HG03571 (cell line): ENCODE data around the gene CMIP.
"Not testable (repeated sequence)": the region's sequence is repeated elsewhere in the genome, so short reads cannot be mapped to it uniquely, and the experiment has no call there.

ENCODE experiments used
- ATAC-seq: cut with Tn5 transposase; IDR thresholded peaks from one replicate; pipeline ENCODE4 v1.9.1; 2021; ENCODE audit not compliant: unreplicated experiment

CMIP gene

DNA sequence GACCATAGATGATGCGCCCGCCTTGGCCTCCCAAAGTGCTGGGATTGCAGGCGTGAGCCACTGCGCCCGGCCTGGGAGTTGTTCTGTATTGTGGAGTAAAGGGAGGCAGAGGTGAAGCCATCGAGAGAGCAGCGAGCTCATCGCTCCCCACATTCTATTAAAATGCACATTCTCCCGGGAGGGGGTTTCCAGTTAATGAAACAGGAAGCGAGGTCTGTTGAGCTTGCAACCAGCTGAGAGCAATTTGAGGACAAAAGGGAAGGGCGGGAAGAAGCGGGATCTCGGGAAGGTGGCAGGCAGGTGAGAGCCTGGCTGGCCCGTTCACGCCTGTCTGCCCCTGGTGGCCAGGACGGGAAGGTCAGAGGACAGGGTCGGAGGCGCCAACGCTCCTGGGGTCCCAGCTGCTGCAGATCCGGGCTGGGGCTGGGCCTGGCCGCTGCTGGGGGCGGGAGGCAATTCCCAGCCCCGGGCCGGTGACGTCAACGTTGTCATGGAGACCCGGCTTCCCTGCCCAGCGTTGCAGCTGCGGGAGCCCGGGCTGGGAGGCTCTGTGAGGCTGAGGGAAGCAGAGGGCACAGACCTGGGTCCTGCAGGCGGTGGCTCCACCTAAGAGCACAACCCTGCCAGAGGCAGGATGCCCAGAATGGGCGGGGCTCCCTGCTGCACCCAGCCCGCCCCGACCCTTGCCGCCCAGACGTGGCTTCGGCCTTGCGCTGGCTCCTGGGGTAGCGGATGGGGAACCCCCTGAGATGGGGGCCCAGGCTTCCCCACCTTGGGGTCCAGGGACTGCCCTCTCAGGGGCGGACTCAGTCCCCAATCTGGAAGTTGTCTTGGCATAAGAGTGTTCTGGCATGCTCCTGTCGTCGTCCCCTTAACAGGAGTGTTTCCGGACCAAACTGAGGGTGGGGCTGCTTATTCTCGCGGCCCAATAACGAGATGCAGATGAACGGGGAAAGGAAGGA is 285.8 kb downstream of the CMIP start:
- ATAC-seq, result peak; percentile 73

DNA sequence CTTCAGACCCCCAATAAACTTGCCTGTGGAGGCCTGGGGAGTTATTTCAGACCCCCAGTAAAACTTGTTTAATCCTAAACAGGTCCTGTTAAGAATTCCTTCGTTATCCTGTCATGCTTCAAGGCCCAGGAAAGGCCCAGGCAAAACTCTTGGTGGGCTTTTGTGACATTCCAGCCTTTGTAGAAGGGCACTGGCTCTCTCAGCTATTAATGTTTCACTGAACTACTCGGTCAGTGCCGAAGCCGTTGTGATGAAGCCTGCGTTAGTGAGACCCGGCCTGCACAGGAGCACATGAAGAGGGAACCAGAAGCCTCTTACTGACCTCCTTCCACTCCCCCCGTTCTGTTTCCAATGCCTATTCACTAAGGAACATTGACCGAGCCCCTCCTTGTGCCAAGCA is 287.0 kb downstream of the CMIP start:
- no peak for ATAC-seq

DNA sequence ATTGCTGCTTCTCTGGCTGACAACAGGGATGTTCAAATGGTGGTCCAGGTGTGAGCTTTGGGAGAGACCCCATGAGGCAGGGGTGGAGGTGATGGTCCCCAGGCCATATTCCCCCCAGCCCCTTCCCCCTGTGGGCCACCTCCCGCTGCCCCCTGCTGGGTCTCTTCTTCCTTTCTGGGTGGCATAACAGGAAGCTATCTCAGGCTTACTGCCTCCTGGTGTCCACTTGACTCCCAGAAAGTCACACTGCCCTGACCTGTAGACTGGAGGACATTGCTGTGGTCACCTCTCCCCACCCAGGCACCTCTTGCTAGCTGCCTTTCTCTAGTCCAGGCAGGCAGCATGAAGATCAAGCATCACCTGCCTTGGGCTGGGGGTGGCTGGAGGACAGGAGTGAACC is 288.1 kb downstream of the CMIP start:
- ATAC-seq, result no peak

DNA sequence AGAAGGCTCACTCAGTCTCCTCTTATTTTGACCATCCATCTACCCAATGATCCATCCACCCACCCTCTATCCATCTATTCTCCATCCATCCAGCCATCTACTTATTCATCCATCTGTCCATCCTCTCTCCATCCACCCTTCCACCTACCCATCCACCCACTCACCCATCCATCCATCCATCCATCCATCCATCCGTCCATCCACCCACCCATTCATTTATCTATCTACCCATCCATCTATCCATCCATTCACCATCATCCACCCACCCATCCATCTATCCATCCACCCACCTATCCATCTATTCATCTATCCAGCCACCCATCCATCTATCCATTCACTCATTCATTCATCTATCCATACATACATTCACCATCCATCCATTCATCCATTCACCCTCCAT is 288.7 kb downstream of the CMIP start:
- ATAC-seq, result no peak

DNA sequence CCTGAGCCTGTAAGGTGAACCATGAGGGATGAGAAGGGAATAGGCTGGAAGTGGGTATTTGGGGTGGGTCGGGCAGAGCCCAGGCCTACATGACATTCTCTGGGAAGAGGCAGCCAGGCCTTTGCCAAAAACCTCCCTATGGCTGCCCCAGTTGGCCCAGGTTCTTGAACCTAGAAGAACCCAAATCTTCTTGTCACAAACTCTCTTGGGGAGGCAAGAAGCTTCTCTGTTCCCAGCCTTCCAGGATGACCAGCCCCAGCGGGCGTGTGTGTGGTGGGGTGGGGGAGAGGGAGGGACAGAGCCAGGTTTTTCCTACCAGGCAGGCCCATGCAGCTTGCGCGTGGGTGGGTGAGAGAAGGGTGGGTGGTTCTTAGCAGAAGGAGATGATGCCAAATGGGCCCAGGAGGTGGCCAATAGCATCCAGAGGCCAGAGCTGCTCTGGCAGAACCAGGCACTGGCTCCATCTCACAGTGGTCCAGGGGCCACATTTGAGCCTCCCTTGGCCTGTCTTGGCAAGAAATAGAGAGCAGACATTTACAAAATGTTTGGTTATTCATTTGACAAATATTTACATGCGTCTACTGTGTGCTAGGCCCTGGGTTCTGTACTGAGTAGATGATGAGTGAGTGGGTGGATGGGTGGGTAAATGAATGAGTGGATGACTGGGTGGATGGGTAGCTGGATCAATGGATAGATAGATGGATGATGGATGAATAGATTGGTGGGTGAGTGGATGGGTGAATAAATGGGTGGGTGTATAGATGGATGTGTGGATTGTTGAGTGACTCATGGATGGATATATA is 290.2 kb downstream of the CMIP start:
- no peak for ATAC-seq

DNA sequence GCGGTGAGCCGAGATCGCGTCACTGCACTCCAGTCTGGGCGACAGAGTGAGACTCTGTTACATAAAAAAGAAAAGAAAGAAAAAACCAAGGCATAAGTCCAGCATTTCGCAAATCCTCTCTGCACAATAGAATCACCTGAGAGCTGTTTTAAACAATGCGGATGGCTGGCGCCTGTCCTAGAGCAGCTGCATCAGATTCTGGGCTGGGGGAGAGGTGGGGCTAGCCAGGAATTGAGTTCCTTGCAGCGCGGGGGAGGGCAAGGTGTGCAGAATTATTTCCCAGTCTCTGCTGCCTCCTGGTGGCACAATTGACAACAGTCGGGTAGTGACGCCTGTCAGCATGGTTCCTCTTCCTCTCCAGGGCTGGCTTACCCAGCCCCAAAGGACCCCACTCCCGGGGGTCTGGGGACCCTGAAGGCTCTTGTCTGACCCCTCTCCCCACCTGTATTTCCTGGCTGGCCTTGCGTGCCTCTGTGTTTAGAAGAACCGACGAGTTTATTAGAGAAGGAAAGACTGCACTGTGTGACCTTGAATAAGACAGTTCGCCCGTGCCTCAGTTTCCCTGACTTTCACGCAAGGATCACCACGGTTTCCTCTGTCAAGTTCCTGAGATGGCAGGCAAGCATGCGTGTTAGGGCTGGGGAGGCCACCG is 293.4 kb downstream of the CMIP start:
- ATAC-seq, result peak; percentile 59

DNA sequence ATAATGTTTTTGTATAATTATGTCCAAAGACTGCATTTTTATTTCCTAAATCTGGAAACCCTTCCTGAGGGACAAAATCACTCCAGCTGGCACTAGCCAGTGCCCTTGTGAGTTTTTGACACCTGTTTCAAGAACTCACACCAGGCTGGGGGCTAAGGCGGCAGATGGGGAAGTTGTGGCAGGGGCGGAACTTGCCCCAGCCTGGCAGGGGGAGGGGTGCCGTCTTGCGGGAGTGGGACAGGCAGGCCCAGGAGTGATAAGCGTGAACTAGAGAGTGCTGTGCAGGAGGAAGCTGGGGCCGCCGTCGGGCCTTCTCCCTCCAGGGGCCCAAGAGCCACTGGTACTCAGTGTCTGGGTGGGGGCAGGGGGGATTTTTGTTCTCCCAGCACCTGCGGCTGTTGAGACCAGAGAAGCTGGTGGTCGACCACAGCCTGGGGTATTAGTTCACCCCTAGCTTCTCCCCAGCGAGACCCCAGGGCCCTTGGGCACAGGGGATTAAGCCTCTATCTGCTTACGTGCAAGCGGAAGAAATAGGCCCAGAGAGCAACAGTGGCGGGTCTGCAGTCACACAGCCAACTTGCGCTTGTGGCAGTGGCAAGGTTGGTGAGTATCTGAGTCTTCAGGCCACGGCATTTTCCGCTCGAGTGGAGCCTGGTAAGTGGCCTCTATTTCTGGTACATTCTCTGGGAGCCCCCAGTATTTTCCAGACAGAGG is 294.3 kb downstream of the CMIP start:
- peak; percentile 29 for ATAC-seq

DNA sequence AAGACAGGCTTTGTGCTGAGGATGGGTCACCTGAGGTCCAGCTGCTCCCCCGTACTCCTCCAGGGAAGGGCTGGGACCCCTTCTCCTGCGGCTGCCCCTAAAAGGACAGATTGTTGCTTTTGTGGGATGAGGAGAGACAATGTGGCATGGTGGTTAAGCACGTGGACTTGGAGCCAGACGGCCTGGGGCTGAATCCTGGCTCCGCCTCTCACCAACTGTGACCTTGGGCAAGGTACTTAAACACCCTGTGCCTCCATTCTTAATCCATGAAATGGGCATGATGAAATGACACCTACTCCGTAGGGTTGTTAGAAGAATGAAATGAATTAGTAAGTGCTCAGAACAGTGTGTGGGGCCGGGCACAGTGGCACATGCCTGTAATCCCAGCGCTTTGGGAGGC is 294.9 kb downstream of the CMIP start:
- no peak for ATAC-seq

DNA sequence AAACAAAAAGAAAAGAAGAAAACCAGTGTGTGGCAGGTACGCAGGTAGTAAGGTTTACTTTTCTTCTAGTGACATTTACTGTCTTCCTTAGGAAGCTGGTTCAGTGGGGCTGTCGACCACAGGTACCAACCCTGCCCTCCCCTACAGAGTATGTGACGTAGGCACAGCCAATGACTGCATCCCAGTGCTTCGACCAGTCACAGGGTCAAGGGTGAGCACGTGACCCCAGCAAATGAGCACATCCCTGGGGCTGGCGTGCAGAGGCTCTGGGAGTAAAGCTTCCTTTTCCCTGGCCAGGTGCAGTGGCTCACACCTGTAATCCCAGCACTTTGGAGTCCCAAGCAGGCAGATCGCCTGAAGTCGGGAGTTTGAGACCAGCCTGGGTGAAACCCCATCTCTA is 295.6 kb downstream of the CMIP start:
- ATAC-seq, result peak; percentile 57

DNA sequence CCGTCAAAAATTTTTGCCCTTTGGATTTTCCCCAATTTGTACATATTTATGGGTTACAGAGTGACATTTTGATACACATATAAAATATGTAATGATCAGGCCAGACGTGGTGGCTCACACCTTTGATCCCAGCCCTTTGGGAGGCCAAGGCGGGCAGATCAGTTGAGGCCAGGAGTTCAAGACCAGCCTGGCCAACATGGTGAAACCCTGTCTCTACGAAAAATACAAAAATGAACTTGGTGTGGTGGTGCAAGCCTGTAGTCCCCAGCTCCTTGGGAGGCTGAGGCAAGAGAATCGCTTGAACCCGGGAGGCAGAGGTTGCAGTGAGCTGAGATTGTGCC is 296.8 kb downstream of the CMIP start:
- not testable (repeated sequence) for ATAC-seq

DNA sequence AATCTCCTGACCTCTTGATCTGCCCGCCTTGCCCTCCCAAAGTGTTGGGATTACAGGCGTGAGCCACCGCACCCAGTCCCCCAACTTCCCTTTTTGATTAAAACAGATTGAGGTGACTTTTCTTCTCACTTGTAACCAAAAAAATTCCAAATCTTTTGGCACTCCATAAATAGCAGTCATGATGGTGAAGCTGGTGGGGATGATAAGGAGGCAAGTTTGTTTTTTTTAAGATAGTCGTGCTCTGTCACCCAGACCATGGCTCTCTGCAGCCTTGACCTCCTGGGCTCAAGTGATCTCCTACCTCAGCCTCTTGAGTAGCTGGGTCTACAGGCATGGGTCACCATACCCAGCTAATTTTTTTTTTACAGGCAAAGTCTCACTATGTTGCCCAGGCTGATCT is 299.8 kb downstream of the CMIP start:
- no peak for ATAC-seq

DNA sequence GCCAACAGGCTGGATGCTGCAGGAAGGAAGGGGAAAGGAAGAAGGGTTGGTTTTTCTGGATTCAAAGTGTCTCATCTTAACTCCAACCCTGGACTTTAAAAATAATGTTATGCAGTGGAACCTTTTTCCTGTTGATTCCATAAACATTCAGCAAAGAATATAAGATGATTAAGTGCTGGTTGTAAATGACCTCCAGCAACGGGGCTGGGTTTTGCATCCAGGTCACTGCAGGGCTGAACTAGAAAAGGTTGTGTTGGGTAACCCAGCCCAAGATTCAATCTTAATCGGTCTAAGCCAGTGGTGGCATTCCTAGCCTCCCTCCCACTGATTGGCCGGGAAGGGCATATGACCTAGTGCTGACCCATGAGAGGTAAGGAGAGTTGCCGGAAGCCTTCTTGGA is 300.3 kb downstream of the CMIP start:
- no peak for ATAC-seq

DNA sequence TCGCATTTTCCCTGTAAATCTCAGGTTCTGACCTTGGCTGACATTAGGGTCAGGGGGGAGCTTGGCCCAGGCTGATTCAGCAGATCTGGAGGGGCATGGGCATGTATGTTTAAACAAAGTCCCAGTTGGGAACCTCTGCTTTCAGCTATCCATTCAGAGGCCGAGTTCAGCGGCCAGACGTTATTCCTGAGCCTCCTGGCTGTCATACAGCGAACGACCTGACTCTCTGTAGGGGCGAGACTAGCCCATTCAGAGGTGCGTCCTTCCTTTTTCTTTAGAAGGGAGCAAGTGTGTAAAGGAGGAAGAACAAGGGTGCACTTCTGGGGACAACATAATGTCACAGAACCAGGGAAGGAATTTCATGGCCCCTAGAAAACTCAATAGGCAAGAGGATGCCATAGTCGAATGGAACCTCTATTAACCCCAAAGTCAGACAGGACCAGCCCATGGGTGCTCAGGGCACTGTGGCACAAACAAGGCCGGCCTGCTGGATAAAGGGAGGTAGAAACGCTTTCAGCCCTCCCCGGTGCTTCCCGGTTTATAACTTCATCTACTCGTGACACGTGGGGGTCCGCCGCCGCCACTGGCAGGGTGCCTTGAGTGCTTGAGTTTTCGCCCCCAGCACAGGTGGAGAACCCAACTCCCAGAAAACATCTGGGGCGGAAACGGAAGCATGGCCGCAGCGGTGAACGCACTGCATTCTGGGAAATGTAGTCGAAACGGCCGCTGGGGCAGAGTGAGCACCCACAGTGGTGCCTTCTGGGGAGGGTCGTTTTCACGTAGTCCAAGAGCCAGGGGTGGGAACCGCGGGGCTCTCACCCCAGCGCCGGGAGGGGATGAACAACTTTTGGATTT is 301.3 kb downstream of the CMIP start:
- peak; percentile 65 for ATAC-seq

DNA sequence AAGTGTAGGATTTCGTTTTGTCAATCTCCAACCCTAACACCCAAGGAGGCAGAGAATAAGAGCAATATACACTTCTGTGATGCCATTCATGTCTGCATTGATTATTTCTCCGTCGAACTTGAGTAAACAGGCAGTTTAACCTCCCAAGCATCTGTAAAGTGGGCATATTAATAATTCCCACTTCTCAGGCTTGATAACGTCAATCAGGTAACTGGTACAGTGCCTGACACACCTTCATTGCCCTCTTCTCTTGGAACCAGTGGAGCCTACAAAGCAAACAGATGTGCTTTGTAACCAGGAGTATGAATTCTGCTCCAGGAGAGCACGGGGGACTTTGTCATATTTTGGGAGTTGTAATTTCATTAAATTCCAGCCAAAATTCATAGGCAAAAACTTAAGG is 302.0 kb downstream of the CMIP start:
- peak; percentile 10 for ATAC-seq

DNA sequence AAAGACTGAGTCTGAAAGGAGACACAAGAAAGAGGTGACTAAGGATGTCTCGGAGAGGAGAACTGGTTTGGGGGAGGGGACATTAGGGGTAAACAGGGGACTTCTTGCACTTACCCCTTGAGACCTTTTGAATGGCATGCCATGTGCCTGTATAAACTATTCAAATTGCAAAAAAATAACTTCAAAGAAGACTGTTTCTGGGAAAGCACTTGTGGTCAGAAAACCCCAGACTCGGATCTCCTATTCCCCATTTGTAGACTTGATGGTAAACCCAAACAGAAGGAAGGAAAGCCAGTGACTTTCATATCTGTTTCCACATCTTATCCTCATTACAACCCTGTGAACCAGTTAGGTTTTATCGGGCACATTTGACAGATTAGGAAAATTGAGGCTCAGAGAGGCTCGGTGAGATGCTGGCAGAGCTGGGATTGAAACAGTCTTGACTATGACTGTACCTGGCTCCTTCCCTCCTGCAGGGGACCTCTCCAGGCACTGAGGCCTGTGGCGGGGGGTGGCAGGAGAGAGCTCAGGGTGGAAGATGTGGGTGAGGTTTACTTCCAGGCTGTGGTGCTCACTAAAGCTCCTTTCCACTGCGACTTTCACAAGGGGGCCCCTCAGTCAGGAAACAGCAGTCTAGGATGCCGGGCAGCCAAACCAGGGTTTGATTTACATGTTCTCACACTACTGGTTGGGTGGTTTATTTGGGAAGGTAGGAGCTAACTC is 304.0 kb downstream of the CMIP start:
- no peak for ATAC-seq

DNA sequence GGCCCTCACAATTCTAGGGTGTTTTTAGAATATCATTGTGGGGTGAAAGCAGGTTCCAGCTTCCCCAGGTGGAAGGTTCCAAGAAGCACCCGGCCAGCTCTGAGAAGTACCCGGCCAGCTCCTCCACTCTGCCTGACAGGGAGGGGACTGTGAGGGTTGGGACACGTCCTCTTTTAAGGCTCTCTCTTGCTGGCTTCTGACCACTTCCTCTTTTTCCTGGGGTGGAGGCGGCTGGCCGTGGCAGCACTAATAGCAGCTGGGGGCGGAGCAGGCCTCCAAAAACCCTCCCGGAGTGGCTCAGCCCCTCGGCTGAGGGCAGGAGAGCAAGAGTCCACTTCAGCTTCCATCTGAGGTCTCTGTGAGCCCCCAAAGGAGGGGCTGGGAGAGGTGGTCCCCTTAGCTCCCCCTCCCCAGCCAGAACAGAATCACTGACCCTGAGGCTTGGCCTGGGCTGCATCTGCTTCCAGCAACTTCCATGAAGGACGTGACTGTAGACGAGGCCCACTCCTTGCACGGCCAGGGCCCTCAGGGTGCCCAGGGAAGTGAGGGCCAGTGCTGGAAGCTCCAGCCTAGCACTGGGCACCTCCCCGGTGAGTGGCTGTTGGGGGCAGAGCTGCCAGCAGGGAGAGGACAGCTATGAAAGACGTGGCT is 307.7 kb downstream of the CMIP start:
- ATAC-seq, result peak; percentile 95

DNA sequence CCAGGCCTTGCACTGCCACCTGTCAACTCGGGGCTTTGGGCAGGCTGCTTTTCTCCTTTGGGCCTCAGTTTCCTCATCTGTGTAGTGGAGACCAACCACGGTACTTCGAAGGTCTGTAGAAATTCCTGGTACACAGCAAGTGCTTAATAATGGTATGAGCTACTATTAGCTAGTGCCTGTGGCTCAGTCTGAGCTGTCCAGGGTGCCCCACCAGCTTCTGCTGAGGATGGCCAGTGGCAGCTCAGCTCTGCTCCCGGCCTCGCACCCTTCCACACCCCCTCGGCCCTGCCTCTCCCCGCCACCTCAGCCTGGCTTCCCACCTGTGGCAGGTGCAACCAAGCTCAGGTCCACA is 308.2 kb downstream of the CMIP start:
- no peak for ATAC-seq

DNA sequence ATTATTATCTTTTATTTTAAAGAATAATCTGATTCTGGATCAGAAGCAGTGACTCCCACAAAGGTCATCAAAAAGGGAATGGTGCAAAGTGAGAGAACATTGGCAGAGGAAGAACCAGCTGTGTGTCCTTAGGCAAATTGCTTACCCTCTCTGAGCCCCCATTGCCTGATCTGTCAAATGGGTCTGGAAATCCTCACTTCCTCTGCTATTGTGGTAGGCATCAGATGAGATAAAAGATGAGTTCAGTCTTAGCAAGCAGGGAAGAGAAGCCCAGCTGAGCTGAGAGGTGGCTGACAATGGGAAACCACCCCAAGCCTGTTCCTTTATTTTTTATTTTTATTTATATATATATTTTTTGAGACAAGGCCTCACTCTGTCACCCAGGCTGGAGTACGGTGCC is 310.2 kb downstream of the CMIP start:
- ATAC-seq, result no peak
